ENCODE measurements around the gene CAPRIN2.

- TF ChIP-seq CTCF (conservative IDR thresholded peaks at IDR 0.05; ENCODE audit: low read depth in 2 of 2) (no peak), EZH2 (IDR thresholded peaks at IDR 0.05; ENCODE audit: low read depth, unreplicated experiment) (no peak), REST (IDR thresholded peaks at IDR 0.05; ENCODE audit: unreplicated experiment) (no peak), POLR2AphosphoS5 (IDR thresholded peaks at IDR 0.05; ENCODE audit: low read depth) (no peak), EZH2phosphoT487 (IDR thresholded peaks at IDR 0.05; ENCODE audit: unreplicated experiment) (no peak), CREB1 (CRISPR knock-in tag; IDR thresholded peaks at IDR 0.05; ENCODE audit: low read depth) (no peak), STAT1 (IDR thresholded peaks at IDR 0.05; ENCODE audit: unreplicated experiment) (no peak), NANOG (IDR thresholded peaks at IDR 0.05; ENCODE audit: borderline replicate concordance) (no peak), JUNB (IDR thresholded peaks at IDR 0.05; ENCODE audit: unreplicated experiment) (no peak), ZNF114 (CRISPR knock-in tag; IDR thresholded peaks at IDR 0.05) (no peak)
- TF ChIP-seq, protein P1, sequence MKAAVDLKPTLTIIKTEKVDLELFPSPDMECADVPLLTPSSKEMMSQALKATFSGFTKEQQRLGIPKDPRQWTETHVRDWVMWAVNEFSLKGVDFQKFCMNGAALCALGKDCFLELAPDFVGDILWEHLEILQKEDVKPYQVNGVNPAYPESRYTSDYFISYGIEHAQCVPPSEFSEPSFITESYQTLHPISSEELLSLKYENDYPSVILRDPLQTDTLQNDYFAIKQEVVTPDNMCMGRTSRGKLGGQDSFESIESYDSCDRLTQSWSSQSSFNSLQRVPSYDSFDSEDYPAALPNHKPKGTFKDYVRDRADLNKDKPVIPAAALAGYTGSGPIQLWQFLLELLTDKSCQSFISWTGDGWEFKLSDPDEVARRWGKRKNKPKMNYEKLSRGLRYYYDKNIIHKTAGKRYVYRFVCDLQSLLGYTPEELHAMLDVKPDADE (IDR thresholded peaks at IDR 0.05) = no peak
Measured at GRCh38 chr12:30707613-30708342, 47.0 kb downstream of the CAPRIN2 start.
